Jurkat, Clone E6-1 (cell line): Measurements from ENCODE around the gene PPFIA1.

Source experiments
- DNase-seq: peaks from one replicate; pipeline ENCODE4 v3.0.0-alpha.2; 2011; ENCODE audit warnings: low read depth, low spot score
- H3K4me3 ChIP-seq: 2 replicates; pipeline ENCODE4 v1.5.1; 2011; ENCODE audit warnings: mild to moderate bottlenecking, low read length, control low read depth, moderate library complexity

The PPFIA1 gene

DNA sequence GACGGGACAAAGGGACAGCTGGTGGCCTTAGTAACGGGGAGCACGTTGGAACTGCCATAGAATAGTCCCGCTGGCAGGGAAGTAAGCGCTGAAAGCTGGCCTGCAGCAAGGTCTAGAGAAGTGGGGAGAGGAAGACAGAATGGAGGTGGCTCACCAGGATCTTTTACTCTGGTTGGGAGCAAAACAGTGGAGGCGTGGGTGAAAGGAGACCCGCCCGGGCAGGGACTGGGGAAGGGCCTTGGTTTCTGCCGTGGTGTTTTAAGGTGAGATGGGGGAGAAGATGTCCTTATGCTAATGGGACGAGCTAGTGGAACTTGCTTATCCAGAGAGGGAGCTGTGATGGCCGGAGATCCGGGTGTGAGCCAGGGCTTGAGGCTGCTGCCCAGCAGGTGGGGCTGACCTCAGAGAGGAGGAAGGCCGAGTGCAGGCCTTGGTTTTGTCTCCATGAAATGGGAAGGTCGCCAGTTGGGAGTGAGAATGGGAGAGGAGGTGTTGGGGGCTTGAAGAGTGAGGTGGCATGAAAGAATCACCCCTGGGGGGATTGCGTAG, 71.5 kb downstream of the PPFIA1 start:
- DNase-seq, result no peak

GRCh38 chr11:70343636-70344035, 73.1 kb downstream of the PPFIA1 start:
- DNase-seq, result no peak

More for the DNA sequence above, 71.5 kb downstream of the PPFIA1 start:
- no peak overlapping the region for H3K4me3 ChIP-seq

GRCh38 chr11:70348191-70348590, 77.7 kb downstream of the PPFIA1 start:
- no peak overlapping the region for H3K4me3 ChIP-seq
- DNase-seq, result no peak

More at GRCh38 chr11:70343636-70344035, 73.1 kb downstream of the PPFIA1 start:
- H3K4me3 ChIP-seq, result no peak overlapping the region

DNA sequence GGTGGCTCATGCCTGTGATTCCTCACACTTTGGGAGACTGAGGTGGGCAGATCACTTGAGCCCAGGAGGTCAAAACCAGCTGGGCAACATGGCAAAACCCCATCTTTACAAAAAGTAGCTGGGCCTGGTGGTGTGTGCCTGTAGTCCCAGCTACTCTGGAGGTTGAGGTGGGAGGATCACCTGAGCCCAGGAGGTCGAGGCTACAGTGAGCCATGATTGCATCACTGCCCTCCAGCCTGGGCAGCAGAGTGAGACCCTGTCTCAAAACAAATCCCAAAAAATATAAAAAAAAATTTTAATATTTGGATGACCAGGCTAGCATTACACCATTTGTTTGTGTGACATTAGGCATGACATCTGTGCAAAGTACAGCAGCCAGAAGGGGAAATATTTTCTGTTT, 78.1 kb downstream of the PPFIA1 start:
- H3K4me3 ChIP-seq, result no peak overlapping the region
- DNase-seq, result no peak

DNA sequence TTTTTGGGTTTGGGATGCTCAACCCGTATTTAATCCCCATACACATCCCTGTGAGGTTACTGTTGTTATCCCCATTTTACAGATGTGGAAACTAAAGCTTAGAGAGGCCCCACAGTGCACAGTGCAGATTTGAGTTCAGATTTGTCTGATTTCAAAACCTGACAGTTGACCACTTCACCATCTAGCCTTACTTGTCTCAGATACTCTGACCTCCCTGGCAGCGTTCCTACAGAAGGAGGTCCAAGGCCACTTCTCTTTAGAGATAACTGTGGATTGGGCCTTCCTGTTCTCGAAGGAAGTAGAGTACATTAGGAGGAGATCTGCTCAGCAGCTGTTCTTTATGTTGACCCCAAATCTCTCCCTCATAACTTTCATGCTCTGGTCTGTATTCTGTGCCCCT, 81.2 kb downstream of the PPFIA1 start:
- no peak for DNase-seq
- no peak overlapping the region for H3K4me3 ChIP-seq

- no peak overlapping the region for H3K4me3 ChIP-seq
- DNase-seq, result no peak
These were observed 81.6 kb downstream of the PPFIA1 start for GRCh38 chr11:70352100-70352499.

DNA sequence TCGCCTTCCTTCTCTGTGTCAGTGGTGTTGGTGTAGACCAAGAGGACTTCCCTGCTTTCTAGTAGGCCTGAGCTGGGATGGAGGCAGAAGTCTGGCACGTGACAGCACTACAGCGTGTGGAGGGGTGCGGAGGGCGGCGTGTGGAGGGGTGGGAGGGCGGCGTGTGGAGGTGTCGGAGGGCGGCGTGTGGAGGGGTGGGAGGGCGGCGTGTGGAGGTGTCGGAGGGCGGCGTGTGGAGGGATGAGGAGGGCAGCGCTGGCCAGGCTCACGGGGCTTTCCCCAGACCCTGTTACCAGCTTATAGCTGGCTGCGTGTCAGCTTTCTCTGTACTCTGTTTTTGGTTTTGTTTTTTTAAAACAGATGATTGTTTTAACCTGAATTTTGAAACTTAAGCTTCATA, 82.1 kb downstream of the PPFIA1 start:
- DNase-seq, result no peak
- no peak overlapping the region for H3K4me3 ChIP-seq

DNA sequence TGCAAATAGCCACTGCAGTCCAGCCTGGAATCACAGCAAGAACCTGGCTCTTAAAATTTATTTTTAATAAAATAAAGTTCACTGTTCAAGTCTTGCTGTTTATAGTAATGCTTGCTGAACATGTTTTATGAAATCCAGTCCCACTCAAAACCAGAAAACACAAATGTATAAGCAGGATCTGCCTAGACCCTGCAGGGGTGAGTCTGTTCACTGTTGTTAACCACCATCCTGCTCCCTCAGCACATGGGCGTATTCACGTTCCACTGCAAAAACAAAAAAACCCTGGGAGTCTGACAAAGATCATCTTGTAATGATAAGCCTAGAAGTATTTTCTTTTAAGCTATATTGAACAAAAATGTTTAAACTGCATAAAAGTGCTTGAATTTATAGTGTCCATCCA, 82.8 kb downstream of the PPFIA1 start:
- no peak for DNase-seq
- no peak overlapping the region for H3K4me3 ChIP-seq

DNA sequence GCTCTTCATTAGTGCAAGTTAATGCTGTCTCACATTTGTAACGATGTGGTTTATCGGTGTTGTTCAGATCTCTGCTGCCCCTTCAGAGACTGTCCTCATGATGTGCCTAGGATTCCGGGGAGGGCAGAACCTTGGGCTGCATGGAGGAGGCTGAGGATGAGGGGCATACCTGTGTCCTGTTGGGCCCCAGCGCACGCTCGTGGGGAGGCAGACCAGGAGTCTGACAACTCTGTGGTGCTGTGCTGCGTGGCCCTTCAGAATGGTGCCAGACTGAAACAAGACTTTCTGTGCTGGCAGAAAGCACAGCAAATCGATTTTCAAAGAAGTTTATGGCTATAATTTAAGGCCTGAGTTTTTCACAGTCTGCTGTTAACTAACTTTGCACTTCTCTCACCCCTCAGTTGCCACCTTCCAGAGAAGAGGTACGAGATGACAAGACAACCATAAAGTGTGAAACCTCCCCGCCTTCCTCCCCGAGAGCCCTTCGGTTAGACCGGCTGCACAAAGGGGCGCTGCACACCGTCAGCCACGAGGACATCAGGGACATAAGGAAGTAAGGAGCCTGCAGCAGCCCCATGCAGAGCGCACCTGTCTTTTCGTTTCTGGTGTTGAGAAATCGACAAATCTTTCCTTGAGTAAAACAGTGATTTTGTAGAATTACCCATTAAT, 83.5 kb downstream of the PPFIA1 start:
- no peak for DNase-seq
- no peak overlapping the region for H3K4me3 ChIP-seq

GRCh38 chr11:70354629-70355028, 84.1 kb downstream of the PPFIA1 start:
- DNase-seq, result no peak
- H3K4me3 ChIP-seq, result no peak overlapping the region

DNA sequence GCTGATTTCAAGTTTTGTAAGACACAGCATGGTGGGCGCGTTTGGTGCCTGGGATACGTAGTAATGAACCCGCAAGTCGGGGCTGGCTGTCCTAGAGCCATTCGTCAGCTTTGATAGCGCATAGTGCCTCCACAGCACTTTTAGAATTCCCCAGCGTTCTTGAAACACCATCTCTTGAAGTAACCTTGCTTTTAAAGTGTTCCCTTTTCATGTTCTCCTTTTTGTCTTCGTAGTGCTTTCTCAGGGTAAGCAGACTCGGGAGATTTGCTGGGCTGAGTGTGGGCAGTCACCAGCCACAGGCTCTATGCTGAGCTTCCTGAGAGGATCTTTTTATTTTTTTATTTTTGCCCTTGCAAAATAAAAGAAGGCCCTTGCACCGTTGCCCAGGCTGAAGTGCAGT, 88.3 kb downstream of the PPFIA1 start:
- DNase-seq, result no peak
- H3K4me3 ChIP-seq, result no peak overlapping the region

DNA sequence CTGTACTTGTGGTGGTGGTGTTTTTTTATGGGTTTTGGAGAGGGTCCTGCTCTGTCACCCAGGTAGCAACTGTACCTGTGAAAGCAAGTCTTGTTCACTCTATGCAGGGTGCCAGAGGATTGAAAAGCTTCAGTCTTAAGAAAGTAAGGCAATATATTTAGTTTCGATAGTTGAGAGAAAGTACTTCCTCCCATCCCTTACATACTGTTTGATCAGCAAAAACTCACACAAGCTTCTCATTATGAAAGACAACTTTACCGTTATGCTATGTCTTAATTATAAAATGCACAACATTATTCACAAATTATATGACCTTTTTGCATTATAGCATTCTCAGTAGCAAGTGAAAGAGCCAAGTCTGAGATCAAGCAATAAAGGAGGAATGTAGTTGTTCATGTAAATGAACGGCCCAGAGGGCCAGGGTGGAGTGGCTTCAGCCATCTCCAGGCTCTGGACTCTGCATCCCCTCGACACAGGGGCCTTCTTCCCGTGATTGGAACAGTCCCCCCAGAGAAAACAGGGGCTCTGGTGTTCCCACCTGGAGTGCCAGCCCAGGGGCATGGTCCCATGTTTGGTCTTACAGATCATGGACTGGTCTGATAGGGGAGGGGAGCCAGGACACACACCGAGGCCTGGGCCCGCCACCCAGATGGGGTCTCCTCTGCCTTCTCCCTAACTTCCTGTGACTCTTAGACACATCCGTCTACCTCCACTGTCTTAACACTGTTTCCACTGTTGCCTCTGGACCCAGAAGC, 89.1 kb downstream of the PPFIA1 start:
- DNase-seq, result no peak
- no peak overlapping the region for H3K4me3 ChIP-seq

DNA sequence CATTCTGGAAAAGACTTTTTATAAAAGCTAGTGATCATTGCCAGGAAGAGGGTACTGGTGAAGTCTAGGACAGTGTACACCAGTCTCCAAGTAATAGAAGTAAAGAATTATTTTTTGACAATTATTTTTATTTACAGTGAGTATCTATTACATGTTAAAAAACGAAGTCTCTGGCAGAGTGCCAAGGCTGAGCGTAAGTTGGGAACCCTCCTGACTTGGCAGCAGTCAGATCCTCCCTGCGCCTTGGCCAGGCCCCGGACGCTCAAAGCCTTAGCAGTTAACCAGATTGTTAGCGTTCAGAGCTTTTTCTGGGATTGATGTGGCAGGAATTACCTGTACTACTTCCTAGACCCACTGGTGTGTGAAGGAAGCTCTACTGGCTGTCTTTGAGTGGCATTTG, 89.7 kb downstream of the PPFIA1 start:
- no peak overlapping the region for H3K4me3 ChIP-seq
- DNase-seq, result no peak

- no peak overlapping the region for H3K4me3 ChIP-seq
- no peak for DNase-seq
These were observed 93.7 kb downstream of the PPFIA1 start for GRCh38 chr11:70364178-70364577.

GRCh38 chr11:70364745-70365543, 94.5 kb downstream of the PPFIA1 start:
- peak overlapping the region; percentile 3 for H3K4me3 ChIP-seq
- DNase-seq, result peak; percentile 86

DNA sequence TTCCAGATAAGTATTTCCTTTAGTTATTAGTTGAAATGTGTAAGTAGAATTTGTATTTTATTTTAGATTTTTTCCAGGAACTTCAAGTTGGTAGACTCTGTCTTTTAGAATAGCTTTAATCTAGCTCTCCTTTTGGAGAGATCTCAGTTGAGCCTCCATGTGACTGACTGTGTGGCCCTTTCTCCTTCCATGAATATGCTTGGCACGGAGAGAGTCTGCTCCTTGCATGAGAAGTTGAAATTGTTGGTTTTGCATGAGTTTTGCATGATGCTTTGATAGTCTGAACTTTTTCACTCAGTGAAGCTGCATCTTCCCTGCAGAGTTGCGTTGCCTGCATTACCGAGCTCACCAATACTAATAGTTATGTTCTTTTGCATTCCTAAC, 95.0 kb downstream of the PPFIA1 start:
- no peak overlapping the region for H3K4me3 ChIP-seq
- no peak for DNase-seq

DNA sequence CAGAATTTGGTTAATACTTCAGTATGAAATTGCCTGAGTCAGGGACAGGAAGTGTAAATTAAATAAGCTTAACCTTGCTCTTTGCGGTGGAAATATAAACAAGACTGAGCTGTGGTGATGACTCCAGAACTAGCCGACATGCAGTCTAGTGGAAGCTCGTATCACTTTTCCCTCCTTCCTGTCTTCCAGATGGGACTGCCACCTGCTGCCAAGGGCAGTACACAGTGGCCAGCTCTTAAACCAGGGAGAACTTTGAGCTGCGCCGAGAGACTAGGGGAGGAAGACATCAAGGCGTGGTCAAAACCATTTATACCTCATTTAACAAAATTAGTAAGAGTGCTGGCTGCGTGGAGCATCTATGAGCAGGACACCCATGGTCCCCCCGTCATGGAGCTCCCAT, 96.6 kb downstream of the PPFIA1 start:
- no peak for DNase-seq
- H3K4me3 ChIP-seq, result no peak overlapping the region

- H3K4me3 ChIP-seq, result no peak overlapping the region
- DNase-seq, result no peak
These were observed 98.5 kb downstream of the PPFIA1 start for GRCh38 chr11:70368961-70369360.

GRCh38 chr11:70371241-70371640, 100.8 kb downstream of the PPFIA1 start:
- no peak overlapping the region for H3K4me3 ChIP-seq
- no peak for DNase-seq

GRCh38 chr11:70372076-70372475, 101.6 kb downstream of the PPFIA1 start:
- DNase-seq, result no peak
- no peak overlapping the region for H3K4me3 ChIP-seq
